Activated B cell treated with CpG ODN at 0.5 μM for 24 hours (primary cell): ENCODE measurements around the gene STK32A. TPM values are rescaled to one million over a fixed set of nuclear protein-coding genes. Genes with fewer than 3 reads are reported as not detected.

Experiments
- ATAC-seq: fragments of 200-7000 bp; cut with Tn5 transposase; one replicate; pipeline ENCODE4 v1.10.0; 2021; ENCODE audit warnings: low read depth, mild to moderate bottlenecking, moderate library complexity
- CTCF ChIA-PET: fragments of 350-600 bp; sonication (Branson Sonifier 250); formaldehyde crosslinking; loops from one replicate; lab custom pipeline; 2021; ENCODE audit warnings: antibody characterized with exemption; lab: Charles Lee
- POLR2A ChIA-PET: fragments of 350-600 bp; sonication (Branson Sonifier 250); formaldehyde crosslinking; loops from one replicate; lab custom pipeline; 2021; ENCODE audit warnings: antibody characterized with exemption; lab: Charles Lee
- DNase-seq: peaks from one replicate; pipeline ENCODE4 v3.0.0; 2022
- H3K27ac Mint-ChIP-seq: one replicate; pipeline ENCODE4 v1.8.0; 2020; ENCODE audit warnings: mixed read lengths
- H3K27me3 Mint-ChIP-seq: one replicate; pipeline ENCODE4 v1.8.0; 2021; ENCODE audit warnings: mixed read lengths
- H3K36me3 Mint-ChIP-seq: one replicate; pipeline ENCODE4 v1.8.0; 2021; ENCODE audit warnings: low read depth, mixed read lengths
- H3K4me1 Mint-ChIP-seq: one replicate; pipeline ENCODE4 v1.8.0; 2021; ENCODE audit warnings: mixed read lengths
- H3K4me3 Mint-ChIP-seq: one replicate; pipeline ENCODE4 v1.8.0; 2020; ENCODE audit warnings: mild to moderate bottlenecking, mixed read lengths
- H3K9me3 Mint-ChIP-seq: one replicate; pipeline ENCODE4 v1.8.0; 2020; ENCODE audit warnings: mixed read lengths
- intact Hi-C: fragments of 100-400 bp; cut with micrococcal nuclease; formaldehyde crosslinking; loops from one replicate; pipeline ENCODE4 v1.15.1; 2024
- total RNA-seq: library from RNA; stranded (reverse); gene quantifications from 2 replicates; pipeline ENCODE4 v1.2.3, GENCODE V29; 2022
- TF ChIP-seq, protein P1 (sequence below): fragments of 200-600 bp; IDR thresholded peaks from one replicate; pipeline ENCODE4 v1.8.0; 2022; ENCODE audit warnings: antibody characterized with exemption, mild to moderate bottlenecking

The STK32A gene
- total RNA-seq, 1 donor from 2014 or later, result not detected

DNA sequence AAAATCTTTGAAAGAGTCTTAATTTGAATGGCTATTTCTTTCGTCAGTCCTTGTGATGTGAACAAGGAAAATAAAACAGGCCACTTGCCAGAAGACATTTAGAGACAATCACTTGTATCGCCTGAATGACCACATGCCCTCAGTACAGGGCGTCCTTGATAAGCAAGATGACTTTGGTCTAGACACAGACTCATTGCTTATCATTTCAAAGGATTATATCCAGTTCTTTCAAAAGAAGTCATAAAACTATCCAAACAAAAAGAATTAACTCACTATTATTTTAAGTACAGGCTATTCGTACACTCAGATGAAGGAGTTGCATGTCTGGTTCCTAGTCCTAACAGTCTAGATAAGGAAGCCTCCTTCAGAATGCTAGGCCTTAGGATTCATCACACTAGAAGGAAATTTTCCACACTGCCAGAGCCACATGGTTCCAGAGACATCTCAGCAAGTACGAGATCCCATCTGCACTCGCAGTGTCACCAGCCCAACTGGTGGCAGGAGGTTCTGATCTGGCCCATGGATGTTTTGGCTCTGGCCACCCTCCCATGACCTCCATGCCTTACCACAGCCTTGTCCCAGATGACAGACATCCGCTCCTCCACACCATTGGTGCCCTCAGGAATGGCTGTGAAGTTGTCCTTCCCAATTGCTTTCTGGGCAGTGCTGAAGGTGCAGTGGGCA, 165.4 kb downstream of the STK32A start:
- TF ChIP-seq, protein P1, sequence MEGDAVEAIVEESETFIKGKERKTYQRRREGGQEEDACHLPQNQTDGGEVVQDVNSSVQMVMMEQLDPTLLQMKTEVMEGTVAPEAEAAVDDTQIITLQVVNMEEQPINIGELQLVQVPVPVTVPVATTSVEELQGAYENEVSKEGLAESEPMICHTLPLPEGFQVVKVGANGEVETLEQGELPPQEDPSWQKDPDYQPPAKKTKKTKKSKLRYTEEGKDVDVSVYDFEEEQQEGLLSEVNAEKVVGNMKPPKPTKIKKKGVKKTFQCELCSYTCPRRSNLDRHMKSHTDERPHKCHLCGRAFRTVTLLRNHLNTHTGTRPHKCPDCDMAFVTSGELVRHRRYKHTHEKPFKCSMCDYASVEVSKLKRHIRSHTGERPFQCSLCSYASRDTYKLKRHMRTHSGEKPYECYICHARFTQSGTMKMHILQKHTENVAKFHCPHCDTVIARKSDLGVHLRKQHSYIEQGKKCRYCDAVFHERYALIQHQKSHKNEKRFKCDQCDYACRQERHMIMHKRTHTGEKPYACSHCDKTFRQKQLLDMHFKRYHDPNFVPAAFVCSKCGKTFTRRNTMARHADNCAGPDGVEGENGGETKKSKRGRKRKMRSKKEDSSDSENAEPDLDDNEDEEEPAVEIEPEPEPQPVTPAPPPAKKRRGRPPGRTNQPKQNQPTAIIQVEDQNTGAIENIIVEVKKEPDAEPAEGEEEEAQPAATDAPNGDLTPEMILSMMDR, result no peak
- no peak overlapping the region for H3K27ac Mint-ChIP-seq
- ATAC-seq, result no peak
- POLR2A ChIA-PET, result no interaction called here
- H3K4me1 Mint-ChIP-seq, result no peaks in the 10 kb centered on the region
- intact Hi-C loops, result no loop called here
- no peaks in the 10 kb centered on the region for H3K27me3 Mint-ChIP-seq
- H3K9me3 Mint-ChIP-seq, result no peaks in the 10 kb centered on the region
- DNase-seq, result no peak
- CTCF ChIA-PET, result no interaction called here
- H3K4me3 Mint-ChIP-seq, result no peak overlapping the region
- H3K36me3 Mint-ChIP-seq, result no peaks in the 10 kb centered on the region

DNA sequence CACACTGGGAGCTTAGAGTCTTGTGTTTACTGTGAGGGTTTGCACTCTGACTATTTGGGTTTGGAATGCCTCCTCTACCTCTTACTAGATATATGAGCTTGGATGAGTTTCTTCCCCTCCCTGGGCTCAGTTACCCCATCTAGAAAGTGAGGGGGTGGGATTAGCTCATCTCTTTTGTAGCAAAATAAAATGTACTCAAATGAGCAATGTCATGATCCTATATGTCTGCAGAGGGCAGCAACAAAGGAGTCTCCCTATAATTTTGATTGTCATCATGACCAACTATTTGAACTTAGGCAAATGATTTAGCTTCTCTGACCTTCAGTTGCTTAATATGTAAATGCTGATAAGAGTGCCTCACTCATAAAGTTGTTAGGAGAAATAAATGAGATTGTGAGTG, 166.1 kb downstream of the STK32A start:
- CTCF ChIA-PET, result no interaction called here
- POLR2A ChIA-PET, result no interaction called here

DNA sequence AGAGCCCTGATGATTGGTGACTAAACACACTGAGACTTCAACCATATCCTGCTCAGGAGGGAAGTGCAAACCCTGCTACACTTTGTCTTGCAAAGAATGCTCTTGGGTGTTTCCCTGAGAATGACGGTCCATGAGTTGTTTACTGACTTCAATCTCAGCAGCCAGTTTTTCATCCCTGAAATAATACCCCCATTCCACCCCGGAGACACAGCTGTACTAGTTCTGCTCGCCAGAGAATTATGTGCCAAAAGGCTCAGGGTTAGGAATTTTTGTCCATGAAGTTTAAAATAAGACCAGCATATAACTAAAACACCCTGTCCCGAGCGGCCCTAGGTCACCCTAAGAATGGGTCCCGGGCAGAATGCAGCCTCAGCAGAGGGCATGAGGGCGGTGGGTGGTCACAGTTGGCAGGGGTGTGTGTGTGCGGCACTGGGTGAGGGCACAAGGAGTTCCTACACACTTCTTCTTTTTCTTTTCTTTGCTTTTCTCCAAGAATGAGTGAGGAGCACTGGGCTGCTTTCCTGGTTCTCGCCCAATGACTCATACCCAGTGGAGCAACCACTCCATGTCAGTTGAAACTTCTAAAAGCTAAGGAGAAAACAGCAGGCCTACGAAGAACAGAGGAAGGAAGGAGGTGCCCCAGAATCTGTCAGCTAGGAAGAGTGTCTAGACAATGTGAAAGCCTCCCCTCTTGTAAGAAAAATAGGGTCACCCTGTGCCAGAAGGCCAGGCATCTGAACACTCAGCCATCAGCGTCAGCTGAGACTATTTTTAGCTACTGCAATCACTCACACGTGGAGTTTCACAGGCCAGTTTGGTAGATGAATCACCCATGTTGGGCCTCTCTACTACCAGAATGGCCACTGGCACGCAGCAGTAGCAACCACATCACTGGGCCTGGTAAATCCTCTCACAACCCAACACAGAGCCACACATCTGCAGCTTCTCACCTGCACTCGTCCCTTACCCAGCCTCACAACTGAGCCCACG, 169.1 kb downstream of the STK32A start:
- H3K36me3 Mint-ChIP-seq, result no peaks in the 10 kb centered on the region
- no peak overlapping the region for H3K4me3 Mint-ChIP-seq
- no peaks in the 10 kb centered on the region for H3K9me3 Mint-ChIP-seq
- TF ChIP-seq, protein P1, result no peak
- intact Hi-C loops, result no loop called here
- CTCF ChIA-PET, result no interaction called here
- ATAC-seq (no peak), DNase-seq (no peak)
- POLR2A ChIA-PET, result no interaction called here
- no peaks in the 10 kb centered on the region for H3K27me3 Mint-ChIP-seq
- no peak overlapping the region for H3K27ac Mint-ChIP-seq
- no peaks in the 10 kb centered on the region for H3K4me1 Mint-ChIP-seq

More for the DNA sequence above, 166.1 kb downstream of the STK32A start:
- no peak for ATAC-seq
- Mint-ChIP-seq H3K36me3 (no peaks in the 10 kb centered on the region), H3K27ac (no peak overlapping the region), H3K4me1 (no peaks in the 10 kb centered on the region), H3K9me3 (no peaks in the 10 kb centered on the region), H3K4me3 (no peak overlapping the region), H3K27me3 (no peaks in the 10 kb centered on the region)
- DNase-seq, result no peak
- TF ChIP-seq, protein P1, result no peak
- intact Hi-C loops, result no loop called here

GRCh38 chr5:147404706-147405105, 169.9 kb downstream of the STK32A start:
- intact Hi-C loops, result no loop called here
- H3K27me3 Mint-ChIP-seq, result no peaks in the 10 kb centered on the region
- H3K27ac Mint-ChIP-seq, result no peak overlapping the region

More at GRCh38 chr5:147404706-147405105, 169.9 kb downstream of the STK32A start:
- DNase-seq (no peak), ATAC-seq (no peak)
- no peak overlapping the region for H3K4me3 Mint-ChIP-seq
- TF ChIP-seq, protein P1, result no peak
- H3K4me1 Mint-ChIP-seq, result no peaks in the 10 kb centered on the region
- H3K9me3 Mint-ChIP-seq, result no peaks in the 10 kb centered on the region
- ChIA-PET POLR2A (no interaction called here), CTCF (no interaction called here)
- no peaks in the 10 kb centered on the region for H3K36me3 Mint-ChIP-seq
